A549 (cell line): ENCODE results near the gene GRID1. TPM values are rescaled to one million over a fixed set of nuclear protein-coding genes. Genes with fewer than 3 reads are reported as not detected.

ENCODE experiments used
- ATAC-seq, 2 experiments: fragments of 200-7000 bp in 1 of 2; fragments of >200 bp in 1 of 2; cut with Nextera tagmentation in 1 of 2; cut with Tn5 transposase in 1 of 2; 3 replicates each; pipeline versions ENCODE4 v1.8.0 to v1.9.1; 2018 to 2020; ENCODE audit warnings: mild to moderate bottlenecking in 1 of 2, moderate library complexity in 1 of 2
- CTCF ChIA-PET: fragments of 300-600 bp; sonication (Branson Sonifier 250); formaldehyde crosslinking; extraction: SDS; loops from one replicate; lab custom pipeline; 2021; ENCODE audit warnings: antibody characterized with exemption, inconsistent platforms; lab: Yijun Ruan, JAX
- POLR2A ChIA-PET: fragments of 350-600 bp; formaldehyde crosslinking; extraction: SDS; loops from one replicate; lab custom pipeline; 2021; ENCODE audit warnings: antibody characterized with exemption, inconsistent platforms; lab: Yijun Ruan, JAX
- DNase-seq, 2 experiments: peaks; one replicate each; pipeline versions ENCODE4 v3.0.0 to v3.0.0-alpha.2; 2011 to 2016; ENCODE audit warnings: low read depth in 1 of 2, low spot score in 1 of 2
- FAIRE-seq: peaks from 2 replicates; lab custom pipeline; 2011; peaks lifted over from hg19 to GRCh38; lab: Jason Lieb, UNC
- H3K27ac ChIP-seq, 2 experiments: fragments of >200 bp; sonication (Bioruptor Twin); formaldehyde crosslinking; 3 replicates each; pipeline ENCODE4 v1.5.1; 2016 to 2017
- H3K4me1 ChIP-seq: fragments of >200 bp; sonication (Bioruptor Twin); formaldehyde crosslinking; 3 replicates; pipeline ENCODE4 v1.6.1; 2016
- H3K4me2 ChIP-seq: fragments of >200 bp; sonication (Bioruptor Twin); formaldehyde crosslinking; 3 replicates; pipeline ENCODE4 v1.6.1; 2016
- H3K4me3 ChIP-seq: fragments of >200 bp; sonication (Bioruptor Twin); formaldehyde crosslinking; 3 replicates; pipeline ENCODE4 v1.5.1; 2016
- H3K9me3 ChIP-seq: fragments of >200 bp; sonication (Bioruptor Twin); formaldehyde crosslinking; 3 replicates; pipeline ENCODE4 v1.6.1; 2016
- CHD2 ChIP-seq: fragments of 150-350 bp; IDR thresholded peaks from 2 replicates; pipeline ENCODE4 v1.6.1; 2014; ENCODE audit warnings: low read length; ENCODE audit not compliant: partially characterized antibody
- CTCF ChIP-seq: fragments of >200 bp; sonication (Bioruptor Twin); formaldehyde crosslinking; IDR thresholded peaks from 3 replicates; pipeline ENCODE4 v1.5.1; 2016
- EHF ChIP-seq: fragments of 250-450 bp; sonication (Bioruptor Pico); IDR thresholded peaks from 2 replicates; pipeline ENCODE4 v1.5.0; 2020; ENCODE audit warnings: mild to moderate bottlenecking
- EP300 ChIP-seq, 2 experiments: fragments of >200 bp; sonication (Bioruptor Twin); formaldehyde crosslinking; IDR thresholded peaks; 2 replicates in 1 of 2; 3 replicates in 1 of 2; pipeline ENCODE4 v1.6.1; 2016 to 2017
- HES2 ChIP-seq: fragments of >200 bp; sonication (Bioruptor Twin); formaldehyde crosslinking; IDR thresholded peaks from 2 replicates; pipeline ENCODE4 v1.6.1; 2016
- HMGXB4 ChIP-seq: fragments of 250-450 bp; sonication (Bioruptor Pico); IDR thresholded peaks from 2 replicates; pipeline ENCODE4 v1.5.0; 2021; ENCODE audit warnings: mild to moderate bottlenecking, moderate library complexity, borderline replicate concordance
- MAFK ChIP-seq: fragments of 450-650 bp; IDR thresholded peaks from 2 replicates; pipeline ENCODE4 v1.6.1; 2014; ENCODE audit not compliant: partially characterized antibody
- MAX ChIP-seq: IDR thresholded peaks from 2 replicates; pipeline ENCODE4 v1.6.1; 2012
- MYC ChIP-seq: IDR thresholded peaks from 2 replicates; pipeline ENCODE4 v1.6.1; 2012; ENCODE audit warnings: mild to moderate bottlenecking, inconsistent platforms, low read length, improper control_type of control experiment, borderline replicate concordance
- NFE2L2 ChIP-seq: fragments of 150-350 bp; conservative IDR thresholded peaks from 2 replicates; pipeline ENCODE4 v1.6.1; 2014; ENCODE audit warnings: low read length
- PHF8 ChIP-seq: fragments of 200-600 bp; sonication (generic); IDR thresholded peaks from 2 replicates; pipeline ENCODE4 v1.6.1; 2016; ENCODE audit warnings: low read depth, mild to moderate bottlenecking, antibody characterized with exemption, moderate library complexity, borderline replicate concordance
- POLR2AphosphoS2 ChIP-seq: conservative IDR thresholded peaks from 2 replicates; pipeline ENCODE4 v1.6.1; 2012; ENCODE audit warnings: low read length, improper control_type of control experiment, inconsistent platforms
- RARB ChIP-seq: fragments of 250-450 bp; sonication (Bioruptor Pico); IDR thresholded peaks from 2 replicates; pipeline ENCODE4 v1.8.0; 2021; ENCODE audit warnings: mild to moderate bottlenecking, moderate library complexity
- RCOR1 ChIP-seq: fragments of 150-350 bp; IDR thresholded peaks from 2 replicates; pipeline ENCODE4 v1.6.1; 2014; ENCODE audit warnings: antibody characterized with exemption, low read length, low read depth
- WGBS: methylation state at CpG from one replicate; pipeline ENCODE4 v1.1.6; 2017; ENCODE audit errors: missing lambda C conversion rate; 5-methylcytosine and 5-hydroxymethylcytosine counted together
- polyA plus RNA-seq, 4 experiments: library from polyadenylated mRNA; depleted of rRNA in 3 of 4; stranded (reverse); fragments of >200 nt; fragmentation: RNase III in 1 of 4; extraction: RNeasy Plus Mini Kit Qiagen cat#74134 plus additional on column Dnase treatment in 1 of 4; gene quantifications; 2 replicates in 3 of 4; 3 replicates in 1 of 4; pipeline ENCODE4 v1.2.3, GENCODE V29; 2011 to 2017

Gene GRID1
- polyA plus RNA-seq, 2 of the 4 experiments (the other 2 are of a cell fraction): 0.14 to 0.30 TPM

GRCh38 chr10:86168256-86168655 lies 198.3 kb downstream of the GRID1 start:
- no peak overlapping the region for H3K4me3 ChIP-seq
- ATAC-seq (no peak), FAIRE-seq (no peak), DNase-seq (no peak)
- TF ChIP-seq HES2 (no peak), RARB (CRISPR knock-in tag) (no peak), MAFK (no peak), PHF8 (no peak), MYC (no peak), EP300 (IDR thresholded peaks at IDR 0.05) (no peak), EHF (CRISPR knock-in tag) (no peak), RCOR1 (no peak), MAX (no peak), NFE2L2 (no peak), CTCF (no peak)
- no peaks in the 10 kb centered on the region for H3K9me3 ChIP-seq
- H3K27ac ChIP-seq: no peak overlapping the region
- no peak overlapping the region for H3K4me2 ChIP-seq
- POLR2A ChIA-PET: no interaction called here
- no peaks in the 10 kb centered on the region for H3K4me1 ChIP-seq
- 32% methylated on average over 7 of the region's 7 CpGs for WGBS
- CTCF ChIA-PET: no interaction called here

GRCh38 chr10:86167762-86168128 lies 198.8 kb downstream of the GRID1 start:
- ChIA-PET POLR2A (no interaction called here), CTCF (no interaction called here)
- FAIRE-seq: no peak

More at GRCh38 chr10:86167762-86168128, 198.8 kb downstream of the GRID1 start:
- Histone ChIP-seq H3K4me3 (no peak overlapping the region), H3K27ac (no peak overlapping the region), H3K4me2 (no peak overlapping the region), H3K4me1 (no peaks in the 10 kb centered on the region), H3K9me3 (no peaks in the 10 kb centered on the region)
- DNase-seq (no peak), ATAC-seq (no peak)
- no peak for TF ChIP-seq CHD2
- no peak for TF ChIP-seq HES2
- TF ChIP-seq HMGXB4 (CRISPR knock-in tag): no peak
- no peak for TF ChIP-seq POLR2AphosphoS2
- TF ChIP-seq MAX: no peak
- no peak for TF ChIP-seq EP300 (IDR thresholded peaks at IDR 0.05)
- TF ChIP-seq CTCF: no peak
- 10% methylated on average over 3 of the region's 4 CpGs for WGBS
